Suppressor macrophage treated with lipopolysaccharide for 4 hours (primary cell): ENCODE measurements around the gene TLX2.

Experiments
- DNase-seq: peaks from one replicate; pipeline ENCODE4 v3.0.0-alpha.2; 2020

Gene TLX2

DNA sequence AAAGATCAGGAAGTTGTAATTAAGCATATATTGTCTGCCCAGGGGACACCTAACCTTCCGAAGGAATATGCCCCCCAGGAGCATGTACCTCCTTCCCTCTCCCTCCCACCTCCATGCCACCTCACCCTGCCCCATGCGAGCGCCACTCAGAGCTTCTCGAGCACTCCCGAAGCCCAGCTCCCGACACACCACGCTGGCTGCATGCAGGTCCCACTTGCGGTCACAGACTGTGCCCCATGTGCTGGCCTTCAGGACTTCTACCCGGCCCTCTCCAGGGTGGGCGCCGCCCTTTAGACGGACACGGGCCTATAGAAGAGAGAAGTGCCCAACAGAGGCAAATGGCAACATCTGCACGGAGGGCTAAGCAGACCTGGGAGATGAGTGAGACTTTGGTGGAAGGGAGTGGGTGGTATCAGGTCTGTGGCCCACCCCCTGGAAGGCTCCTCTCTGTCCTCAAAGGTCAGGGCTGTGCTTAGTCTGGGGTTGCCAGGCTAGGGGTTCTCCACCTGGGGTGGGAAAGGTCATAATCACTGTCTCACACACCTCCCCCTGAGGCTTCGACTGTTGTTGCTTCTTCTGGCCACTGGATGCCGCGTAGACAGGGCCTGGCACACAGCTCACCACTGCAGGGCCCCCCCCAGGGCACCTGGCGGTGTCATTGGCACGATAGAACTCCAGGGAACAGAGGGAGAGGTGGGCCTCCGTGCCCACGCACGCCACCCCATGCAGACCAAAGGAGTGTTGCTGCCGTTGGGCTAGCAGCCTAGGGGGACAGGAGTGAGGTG lies 22.1 kb downstream of the TLX2 start:
- no peak for DNase-seq

DNA sequence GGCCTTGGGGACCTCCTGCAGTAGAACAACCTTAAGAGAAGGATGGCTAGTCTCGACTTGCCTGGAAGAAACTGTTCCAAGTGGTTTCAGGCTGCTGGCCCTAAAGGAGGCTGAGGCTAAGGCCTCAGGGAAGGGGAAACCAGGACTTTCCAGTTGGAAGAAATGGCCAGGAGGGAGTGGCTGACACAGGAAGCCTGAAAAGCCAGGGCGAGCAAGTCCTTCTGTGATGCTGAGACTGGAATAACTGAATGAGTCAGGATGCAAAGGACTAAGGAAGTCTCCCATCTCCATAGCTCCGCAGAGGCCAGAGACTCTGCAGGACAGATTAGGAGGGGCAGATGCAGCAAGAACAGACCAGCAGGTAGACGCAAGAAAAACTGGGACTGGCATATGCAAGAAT lies 22.9 kb downstream of the TLX2 start:
- DNase-seq = no peak

DNA sequence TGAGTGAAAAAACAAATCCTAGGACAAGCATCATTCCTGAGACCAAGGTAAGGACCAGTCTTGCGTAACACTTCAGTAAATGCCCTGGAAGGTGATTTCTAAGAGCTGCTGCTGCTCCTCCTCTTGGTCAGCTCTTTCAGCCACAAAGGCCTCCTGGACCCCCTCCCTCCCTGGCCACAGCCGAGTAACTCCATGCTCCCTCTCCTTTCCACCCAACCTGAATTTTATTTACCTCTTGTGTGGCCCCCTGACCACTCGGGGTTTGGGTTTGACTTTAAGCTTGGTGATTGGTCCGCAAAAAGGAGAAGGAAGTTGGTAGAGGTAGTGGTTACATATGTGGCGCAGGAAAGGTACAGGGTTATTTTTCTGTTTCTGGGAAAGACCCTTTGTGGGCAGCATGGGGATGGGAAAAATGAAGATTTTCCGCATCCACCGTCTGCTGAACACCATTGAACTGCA lies 24.7 kb downstream of the TLX2 start:
- no peak for DNase-seq

- no peak for DNase-seq
These were observed 26.0 kb downstream of the TLX2 start for GRCh38 chr2:74540291-74540690.

DNA sequence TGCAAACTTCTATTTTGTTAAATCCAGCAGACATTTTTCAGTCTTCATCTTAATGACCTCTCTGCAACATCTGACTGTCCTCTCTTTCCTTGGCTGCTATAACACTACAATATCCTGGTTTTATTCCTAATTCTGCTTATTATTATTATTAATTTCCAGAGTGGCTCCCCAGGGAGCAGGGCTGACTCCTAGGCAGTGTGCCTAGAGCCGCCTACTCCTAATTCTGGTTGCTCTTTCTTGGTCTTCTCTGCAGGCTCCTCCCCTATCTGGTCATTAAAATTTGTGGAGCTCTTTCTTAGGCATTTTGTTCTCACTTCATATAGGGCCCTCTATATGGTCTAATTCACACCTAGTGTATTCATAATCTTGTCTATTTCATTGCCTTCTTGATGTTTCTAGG lies 28.7 kb downstream of the TLX2 start:
- no peak for DNase-seq

- no peak for DNase-seq
These were observed 30.4 kb downstream of the TLX2 start for GRCh38 chr2:74544634-74545033.

GRCh38 chr2:74546004-74546403 lies 31.8 kb downstream of the TLX2 start:
- DNase-seq = no peak

DNA sequence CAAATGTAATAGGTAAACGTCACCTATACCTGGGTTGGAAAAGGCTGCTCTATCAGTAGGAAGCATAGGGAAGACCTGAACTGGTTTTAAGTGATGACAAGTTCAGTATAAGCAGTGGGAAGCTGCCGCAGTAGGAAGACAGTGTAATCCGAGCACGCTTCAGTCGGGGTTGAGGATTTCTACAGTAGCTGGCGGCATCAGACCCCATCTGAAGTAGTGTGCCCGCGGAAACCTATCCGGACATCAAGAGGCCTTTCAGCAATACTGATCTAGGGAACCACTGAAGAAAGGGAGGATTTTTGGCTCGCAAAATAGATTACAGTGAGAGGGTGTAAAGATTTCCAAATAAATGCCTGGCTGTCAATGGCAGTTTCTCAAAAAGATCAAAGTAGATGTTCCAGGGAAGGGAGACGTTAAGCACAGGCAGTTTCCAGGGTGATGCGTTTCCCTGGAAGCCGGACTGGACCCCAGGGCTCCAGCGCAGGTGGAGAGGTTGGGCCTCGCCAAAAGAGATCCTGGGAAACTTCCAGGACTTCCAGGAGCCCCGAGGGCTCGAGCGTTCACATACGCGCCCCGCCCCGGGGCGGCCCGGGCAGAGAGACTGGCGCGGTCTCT lies 34.1 kb downstream of the TLX2 start:
- DNase-seq = no peak

- DNase-seq = peak; percentile 78
These were observed 34.9 kb downstream of the TLX2 start for GRCh38 chr2:74548900-74549826.

DNA sequence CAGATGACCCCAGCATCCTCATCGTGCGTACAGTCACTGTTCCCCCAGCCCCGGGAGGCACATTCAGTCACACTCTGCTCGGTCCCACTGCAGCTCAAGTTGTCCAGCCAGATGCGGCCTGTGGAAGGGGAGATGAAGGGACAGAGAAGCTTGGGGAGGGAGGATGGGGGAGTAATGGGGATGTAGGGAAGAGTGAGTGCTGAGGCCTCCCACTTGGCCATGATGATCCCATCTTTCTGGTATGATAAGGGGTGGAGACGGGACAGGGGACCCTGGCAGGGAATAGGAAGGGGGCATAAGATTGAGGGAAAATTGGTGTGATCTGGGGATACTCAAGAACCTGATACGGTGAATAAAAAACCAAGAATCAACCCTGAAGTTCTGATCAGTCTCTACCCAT lies 36.0 kb downstream of the TLX2 start:
- DNase-seq = no peak

- DNase-seq = no peak
These were observed 37.3 kb downstream of the TLX2 start for GRCh38 chr2:74551530-74551929.

DNA sequence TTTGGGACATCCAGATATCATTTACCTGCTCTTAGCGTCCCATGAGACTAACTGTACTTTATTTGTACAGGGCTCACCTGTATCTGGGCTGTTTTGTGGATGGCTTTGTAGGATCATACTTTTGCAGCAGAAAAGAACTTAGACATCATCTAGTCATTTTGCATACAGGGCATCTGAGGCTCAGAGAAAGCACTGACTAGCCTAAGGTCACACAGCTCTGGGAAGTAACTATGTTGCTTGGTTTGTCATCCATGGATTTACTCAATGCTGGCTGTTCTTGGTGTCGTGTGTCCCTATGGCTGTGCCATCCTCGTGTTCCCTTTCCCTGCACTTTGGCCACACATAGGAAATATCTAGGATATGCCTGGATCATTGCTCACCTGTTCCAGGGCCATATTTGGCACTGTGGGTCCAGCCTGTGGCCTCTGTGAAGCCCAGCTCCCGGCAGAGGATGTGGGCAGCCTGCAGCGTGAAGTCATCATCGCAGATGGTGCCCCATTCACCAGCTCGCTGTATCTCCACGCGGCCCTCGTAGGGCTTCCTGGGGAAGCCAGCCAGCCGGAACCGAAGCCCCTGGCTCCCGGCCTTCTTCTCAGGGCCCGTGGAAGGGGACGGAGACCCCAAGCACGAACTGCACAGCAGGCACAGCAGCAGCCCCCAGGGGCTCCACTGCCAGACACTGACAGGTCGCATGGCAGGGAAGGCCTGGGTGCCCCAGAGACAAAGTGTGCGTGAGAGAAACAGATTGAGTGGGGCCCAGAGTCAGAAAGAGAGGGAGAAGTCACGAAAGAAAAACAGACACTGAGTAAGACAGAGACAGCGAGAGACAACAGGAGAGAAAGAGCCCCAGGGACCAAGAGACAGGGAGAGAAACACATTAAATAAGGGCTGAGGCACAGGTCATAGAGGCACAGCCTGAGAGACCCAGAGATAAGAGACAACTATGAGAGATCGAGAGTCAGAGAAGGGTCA lies 38.0 kb downstream of the TLX2 start:
- DNase-seq = no peak

GRCh38 chr2:74552914-74553811 lies 38.9 kb downstream of the TLX2 start:
- no peak for DNase-seq

DNA sequence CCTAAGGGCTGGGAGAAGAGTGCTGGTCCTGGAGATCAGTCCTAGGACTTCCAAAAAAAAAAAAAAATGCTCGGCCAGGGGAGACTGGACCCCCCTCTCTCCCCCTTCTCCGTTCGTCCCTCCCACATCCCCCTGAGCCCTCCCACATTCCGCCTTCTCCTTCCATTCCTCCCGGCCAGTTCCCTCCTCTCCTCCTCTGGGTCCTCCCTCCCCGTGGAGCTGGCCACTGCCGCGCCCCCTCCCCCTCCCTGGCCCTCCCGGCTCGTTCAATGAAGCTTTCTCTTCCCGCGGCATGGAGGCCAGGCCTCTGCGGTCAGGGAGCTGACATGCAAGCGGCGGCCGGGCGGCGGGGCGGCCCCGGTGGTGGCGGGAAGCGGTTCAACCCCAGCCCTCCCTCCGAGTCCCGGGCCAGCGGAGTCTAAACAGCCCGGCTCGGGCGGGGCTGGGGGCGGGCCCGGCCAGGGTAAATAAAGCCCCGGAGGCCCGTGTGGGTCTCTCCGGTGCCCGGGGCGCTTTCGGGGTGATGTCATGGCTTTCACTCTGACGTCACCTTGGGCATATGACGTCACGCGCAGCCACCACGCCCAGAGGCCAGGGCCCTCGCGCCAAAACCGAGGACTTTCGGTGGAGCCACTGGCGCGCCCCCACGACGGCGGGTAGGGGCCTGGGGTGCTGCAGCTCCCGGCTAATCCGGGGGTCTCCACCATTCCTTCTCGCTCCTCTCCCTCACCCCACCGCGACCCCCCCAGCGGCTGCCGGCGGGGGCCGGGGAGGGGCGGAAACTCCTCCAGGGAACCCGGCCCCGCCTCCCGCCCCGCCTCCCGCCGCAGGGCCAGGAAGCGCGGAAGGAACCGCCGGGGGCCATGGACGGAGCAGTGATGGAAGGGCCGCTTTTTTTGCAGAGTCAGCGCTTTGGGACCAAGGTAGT lies 39.9 kb downstream of the TLX2 start, which contains the start of the genes DOK1 and LOXL3:
Gene DOK1, plus strand, starts transcription at position 829 of the 928 bp plus-strand sequence. Its CDS starts 35 bp downstream, at position 864.
Gene LOXL3, minus strand, starts transcription at position 51 of the 928 bp plus-strand sequence. CDS start 1,308 bp downstream, outside the sequence.
- peak; percentile 92 for DNase-seq

- peak; percentile 44 for DNase-seq
These were observed 40.7 kb downstream of the TLX2 start for GRCh38 chr2:74554820-74555531.

DNA sequence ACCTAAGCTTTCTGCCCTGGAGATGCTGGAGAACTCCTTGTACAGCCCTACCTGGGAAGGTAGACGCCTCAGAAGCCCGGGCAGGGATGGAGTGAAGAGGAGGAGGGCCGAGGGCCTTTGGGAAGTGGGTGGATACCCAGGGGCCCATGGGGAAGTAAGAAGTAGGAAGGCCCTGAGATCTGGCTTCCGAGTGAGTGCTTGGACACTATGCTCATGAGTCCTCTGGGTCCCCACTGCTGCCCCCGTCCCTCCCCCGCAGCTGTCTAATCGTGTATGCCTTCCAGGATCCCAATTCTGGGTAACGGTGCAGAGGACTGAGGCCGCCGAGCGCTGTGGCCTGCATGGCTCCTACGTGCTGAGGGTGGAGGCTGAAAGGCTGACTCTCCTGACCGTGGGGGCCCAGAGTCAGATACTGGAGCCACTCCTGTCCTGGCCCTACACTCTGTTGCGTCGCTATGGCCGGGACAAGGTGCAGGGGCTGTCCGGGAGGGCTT lies 41.4 kb downstream of the TLX2 start:
- DNase-seq = peak; percentile 60

DNA sequence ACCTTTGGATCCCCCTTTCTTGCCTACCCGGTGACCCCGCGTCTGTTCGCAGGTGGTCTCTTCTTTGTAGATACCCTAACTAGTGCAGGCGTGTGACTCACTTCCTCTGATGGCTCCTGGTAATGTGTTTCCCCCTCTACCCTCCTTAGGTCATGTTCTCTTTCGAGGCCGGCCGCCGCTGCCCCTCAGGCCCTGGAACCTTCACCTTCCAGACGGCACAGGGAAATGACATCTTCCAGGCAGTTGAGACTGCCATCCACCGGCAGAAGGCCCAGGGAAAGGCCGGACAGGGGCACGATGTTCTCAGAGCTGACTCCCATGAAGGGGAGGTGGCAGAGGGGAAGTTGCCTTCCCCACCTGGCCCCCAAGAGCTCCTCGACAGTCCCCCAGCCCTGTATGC lies 41.9 kb downstream of the TLX2 start:
- no peak for DNase-seq

GRCh38 chr2:74556831-74557370 lies 42.7 kb downstream of the TLX2 start:
- DNase-seq = no peak
